SK-N-SH (cell line): ENCODE measurements around the gene HABP4. TPM values are rescaled to one million over a fixed set of nuclear protein-coding genes. Genes with fewer than 3 reads are reported as not detected.

Source experiments
- CTCF ChIA-PET: fragments of 300-600, 350-600 bp; formaldehyde crosslinking; extraction: SDS; loops from one replicate; lab custom pipeline; 2021; lab: Yijun Ruan, JAX
- POLR2A ChIA-PET: fragments of 350-600 bp; sonication (Branson Sonifier 250); formaldehyde crosslinking; extraction: SDS; loops from one replicate; lab custom pipeline; 2020; ENCODE audit warnings: antibody characterized with exemption, inconsistent platforms; lab: Yijun Ruan, JAX
- DNase-seq: peaks from one replicate; pipeline ENCODE4 v3.0.0; 2012
- H2AFZ ChIP-seq: fragments of 200-600 bp; sonication (generic); 2 replicates; pipeline ENCODE4 v1.8.1; 2016; ENCODE audit warnings: antibody characterized with exemption, mild to moderate bottlenecking, low read depth
- H3F3A ChIP-seq: fragments of 200-600 bp; sonication (generic); replicated peaks from 2 replicates; pipeline ENCODE3; 2016; ENCODE audit warnings: antibody characterized with exemption, mild to moderate bottlenecking; ENCODE audit not compliant: insufficient read depth
- H3K27ac ChIP-seq, 2 experiments: fragments of 200-500 bp in 1 of 2; fragments of 200-600 bp in 1 of 2; sonication (Bioruptor generic) in 1 of 2; sonication (generic), shearing (Covaris generic) in 1 of 2; 2 replicates each; pipeline versions ENCODE4 v1.5.1 to v1.6.1; 2014 to 2016; ENCODE audit warnings: low read depth in 2 of 2, inconsistent platforms in 1 of 2, low read length in 1 of 2, mild to moderate bottlenecking in 1 of 2, mixed read lengths in 1 of 2
- H3K27me3 ChIP-seq: fragments of 200-600 bp; sonication (generic), shearing (Covaris generic); 2 replicates; pipeline ENCODE4 v1.6.1; 2016; ENCODE audit warnings: mixed run types; ENCODE audit not compliant: insufficient read depth
- H3K36me3 ChIP-seq, 2 experiments: fragments of 200-500 bp in 1 of 2; fragments of 200-600 bp in 1 of 2; sonication (Bioruptor generic) in 1 of 2; sonication (generic) in 1 of 2; replicated peaks in 1 of 2; 2 replicates each; pipeline versions ENCODE3 to v1.5.1; 2014 to 2016; ENCODE audit warnings: low read length in 1 of 2, mild to moderate bottlenecking in 1 of 2; ENCODE audit not compliant: insufficient read depth in 2 of 2, control insufficient read depth in 1 of 2
- H3K4me1 ChIP-seq, 2 experiments: fragments of 200-500 bp in 1 of 2; fragments of 200-600 bp in 1 of 2; sonication (Bioruptor generic) in 1 of 2; sonication (generic), shearing (Covaris generic) in 1 of 2; 2 replicates each; pipeline versions ENCODE4 v1.5.1 to v1.6.1; 2014 to 2016; ENCODE audit warnings: low read depth in 1 of 2, low read length in 1 of 2, mixed run types in 1 of 2; ENCODE audit not compliant: insufficient read depth in 2 of 2, control insufficient read depth in 1 of 2
- H3K4me2 ChIP-seq: fragments of 200-600 bp; sonication (generic), shearing (Covaris generic); 2 replicates; pipeline ENCODE4 v1.6.1; 2017; ENCODE audit warnings: mixed run types
- H3K4me3 ChIP-seq, 2 experiments: fragments of 200-500 bp in 1 of 2; fragments of 200-600 bp in 1 of 2; sonication (Bioruptor generic) in 1 of 2; sonication (generic), shearing (Covaris generic) in 1 of 2; 2 replicates each; pipeline versions ENCODE4 v1.5.1 to v1.8.1; 2014 to 2016; ENCODE audit warnings: low read depth in 2 of 2, inconsistent platforms in 1 of 2, low read length in 1 of 2, mild to moderate bottlenecking in 1 of 2, mixed read lengths in 1 of 2, moderate library complexity in 1 of 2
- H3K79me2 ChIP-seq: fragments of 200-600 bp; sonication (generic); 2 replicates; pipeline ENCODE4 v1.8.1; 2017; ENCODE audit warnings: mild to moderate bottlenecking; ENCODE audit not compliant: insufficient read depth
- H3K9ac ChIP-seq: fragments of 200-600 bp; sonication (generic); 2 replicates; pipeline ENCODE4 v1.6.1; 2017; ENCODE audit warnings: mixed run types
- H3K9me2 ChIP-seq: fragments of 200-600 bp; sonication (generic); 2 replicates; pipeline ENCODE4 v1.6.1; 2017; ENCODE audit warnings: mixed run types
- H3K9me3 ChIP-seq: fragments of 200-600 bp; sonication (generic); 2 replicates; pipeline ENCODE4 v1.6.1; 2017; ENCODE audit warnings: mixed run types, mild to moderate bottlenecking, moderate library complexity
- H4K20me1 ChIP-seq: fragments of 200-600 bp; sonication (generic); 2 replicates; pipeline ENCODE4 v1.6.1; 2017; ENCODE audit warnings: mild to moderate bottlenecking, mixed run types; ENCODE audit not compliant: insufficient read depth
- CHD2 ChIP-seq: fragments of 150-350 bp; IDR thresholded peaks from 2 replicates; pipeline ENCODE4 v1.6.1; 2018; ENCODE audit warnings: low read length; ENCODE audit not compliant: partially characterized antibody
- CTCF ChIP-seq: fragments of 200-600 bp; sonication (generic); IDR thresholded peaks from 2 replicates; pipeline ENCODE4 v1.6.1; 2017; ENCODE audit warnings: antibody characterized with exemption, mild to moderate bottlenecking, moderate library complexity
- EZH2phosphoT487 ChIP-seq: fragments of 200-600 bp; sonication (generic); IDR thresholded peaks from 2 replicates; pipeline ENCODE4 v1.6.1; 2017; ENCODE audit warnings: low read depth, mixed run types, mild to moderate bottlenecking, antibody characterized with exemption, moderate library complexity, borderline replicate concordance
- FOSL2 ChIP-seq: IDR thresholded peaks from 2 replicates; pipeline ENCODE4 v1.4.0; 2012; ENCODE audit warnings: low read depth, mild to moderate bottlenecking, moderate library complexity, borderline replicate concordance
- FOXJ3 ChIP-seq: sonication (generic); formaldehyde crosslinking; IDR thresholded peaks from 2 replicates; pipeline ENCODE4 v1.5.1; 2020; ENCODE audit warnings: mild to moderate bottlenecking, missing genetic modification reagents
- GABPA ChIP-seq: IDR thresholded peaks from 2 replicates; pipeline ENCODE4 v1.4.0; 2012; ENCODE audit warnings: low read depth, mild to moderate bottlenecking
- IRF3 ChIP-seq: fragments of 150-350 bp; IDR thresholded peaks from 2 replicates; pipeline ENCODE4 v1.6.1; 2016; ENCODE audit warnings: mild to moderate bottlenecking, low read depth, low read length
- MEF2A ChIP-seq: IDR thresholded peaks from 2 replicates; pipeline ENCODE4 v1.4.0; 2012; ENCODE audit warnings: low read depth, borderline replicate concordance
- RAD21 ChIP-seq: IDR thresholded peaks from 2 replicates; pipeline ENCODE4 v1.6.1; 2012; ENCODE audit warnings: mild to moderate bottlenecking, low read length
- RCOR1 ChIP-seq: fragments of 150-350 bp; IDR thresholded peaks from 2 replicates; pipeline ENCODE4 v1.6.1; 2017; ENCODE audit warnings: antibody characterized with exemption, low read length
- REST ChIP-seq: IDR thresholded peaks from 2 replicates; pipeline ENCODE4 v1.6.1; 2012; ENCODE audit warnings: mild to moderate bottlenecking, low read depth, low read length, moderate library complexity
- RXRA ChIP-seq: IDR thresholded peaks from 2 replicates; pipeline ENCODE4 v1.4.0; 2012; ENCODE audit warnings: low read depth, mild to moderate bottlenecking, borderline replicate concordance
- SMC3 ChIP-seq: IDR thresholded peaks from 2 replicates; pipeline ENCODE4 v1.6.1; 2012; ENCODE audit warnings: low read depth, low read length, improper control_type of control experiment
- TAF1 ChIP-seq: IDR thresholded peaks from 2 replicates; pipeline ENCODE4 v1.6.1; 2012; ENCODE audit warnings: low read depth, mild to moderate bottlenecking, low read length, moderate library complexity, borderline replicate concordance
- TCF12 ChIP-seq: IDR thresholded peaks from 2 replicates; pipeline ENCODE4 v1.4.0; 2012
- USF1 ChIP-seq: IDR thresholded peaks from 2 replicates; pipeline ENCODE4 v1.4.0; 2012; ENCODE audit warnings: low read depth, borderline replicate concordance
- YY1 ChIP-seq: IDR thresholded peaks from 2 replicates; pipeline ENCODE4 v1.4.0; 2012; ENCODE audit warnings: low read depth, mild to moderate bottlenecking
- ZBTB33 ChIP-seq: IDR thresholded peaks from 2 replicates; pipeline ENCODE4 v1.4.0; 2012; ENCODE audit warnings: low read depth, borderline replicate concordance
- WGBS: methylation state at CpG from one replicate; pipeline ENCODE4 v1.1.6; 2017; ENCODE audit warnings: low lambda C conversion rate; 5-methylcytosine and 5-hydroxymethylcytosine counted together
- polyA plus RNA-seq, 3 experiments: library from polyadenylated mRNA; depleted of rRNA; stranded (reverse); fragments of >200 nt; gene quantifications; 2 replicates each; pipeline ENCODE4 v1.2.3, GENCODE V29; 2012

The HABP4 gene
- polyA plus RNA-seq, 1 of the 3 experiments (the other 2 are of a cell fraction) = 19.0 TPM

GRCh38 chr9:96408409-96409280 is 41.3 kb upstream of the HABP4 start:
- Histone ChIP-seq H3K9me2 (no peaks in the 10 kb centered on the region), H3K4me2 (no peak overlapping the region)
- 91% methylated on average over 9 of the region's 9 CpGs for WGBS

More at GRCh38 chr9:96408409-96409280, 41.3 kb upstream of the HABP4 start:
- DNase-seq = no peak
- Histone ChIP-seq H3K27ac (no peak overlapping the region), H3K36me3 (no peaks in the 10 kb centered on the region), H3K9ac (no peak overlapping the region), H3K4me1 (peaks cover 0 to 2% of the 10 kb centered on the region in 2 experiments; a peak in 1 of 4 replicates), H3K4me3 (no peak overlapping the region; a peak in 1 of 4 replicates), H2AFZ (no peak overlapping the region), H3K27me3 (no peaks in the 10 kb centered on the region), H3F3A (peaks cover 8% of the 10 kb centered on the region), H3K79me2 (peaks cover 96% of the 10 kb centered on the region), H4K20me1 (no peaks in the 10 kb centered on the region), H3K9me3 (no peaks in the 10 kb centered on the region)
- ChIA-PET CTCF (no interaction called here), POLR2A (no interaction called here)
- TF ChIP-seq FOXJ3 (no peak), RAD21 (no peak), SMC3 (no peak), YY1 (no peak), RCOR1 (no peak), GABPA (no peak), MEF2A (no peak), TCF12 (no peak), ZBTB33 (no peak), EZH2phosphoT487 (no peak), USF1 (no peak), TAF1 (no peak), IRF3 (no peak), FOSL2 (no peak), RXRA (no peak), REST (no peak), CHD2 (no peak), CTCF (no peak)
